SK-N-SH treated with all-trans-retinoic acid at 6 μM for 48 hours (cell line): ENCODE results near the gene ATPAF1.
"Not testable (repeated sequence)": the region's sequence is repeated elsewhere in the genome, so short reads cannot be mapped to it uniquely, and the experiment has no call there.

Experiments
- ARNTL ChIP-seq: fragments of 450-650 bp; formaldehyde crosslinking; IDR thresholded peaks from 2 replicates; pipeline ENCODE4 v1.5.0; 2020; ENCODE audit warnings: low read depth, mild to moderate bottlenecking, moderate library complexity, borderline replicate concordance
- BACH2 ChIP-seq: fragments of 250-450 bp; sonication (Bioruptor Pico); IDR thresholded peaks from 2 replicates; pipeline ENCODE4 v1.9.0; 2021; ENCODE audit warnings: mild to moderate bottlenecking, borderline replicate concordance
- ESRRG ChIP-seq: fragments of 250-450 bp; sonication (Bioruptor Pico); IDR thresholded peaks from 2 replicates; pipeline ENCODE4 v1.6.1; 2021; ENCODE audit warnings: mild to moderate bottlenecking
- ZC3H10 ChIP-seq: fragments of 250-450 bp; sonication (Bioruptor Pico); IDR thresholded peaks from 2 replicates; pipeline ENCODE4 v1.5.1; 2021; ENCODE audit warnings: mild to moderate bottlenecking, moderate library complexity
- ZFP30 ChIP-seq: fragments of 450-650 bp; formaldehyde crosslinking; IDR thresholded peaks from 2 replicates; pipeline ENCODE4 v1.5.0; 2022; ENCODE audit warnings: mild to moderate bottlenecking, moderate library complexity
- ZNF565 ChIP-seq: fragments of 450-650 bp; formaldehyde crosslinking; conservative IDR thresholded peaks from 2 replicates; pipeline ENCODE4 v1.5.0; 2020; ENCODE audit warnings: low read depth, mild to moderate bottlenecking, moderate library complexity
- ZNF70 ChIP-seq: fragments of 450-650 bp; formaldehyde crosslinking; IDR thresholded peaks from 2 replicates; pipeline ENCODE4 v1.5.0; 2020; ENCODE audit warnings: mild to moderate bottlenecking, moderate library complexity
- ZNF8 ChIP-seq: fragments of 450-650 bp; formaldehyde crosslinking; IDR thresholded peaks from 2 replicates; pipeline ENCODE4 v1.5.0; 2020; ENCODE audit warnings: mild to moderate bottlenecking, moderate library complexity
- TF ChIP-seq, protein P1 (sequence below): fragments of 250-450 bp; sonication (Bioruptor Pico); IDR thresholded peaks from 2 replicates; pipeline ENCODE4 v1.8.0; 2021; ENCODE audit warnings: low read depth, mild to moderate bottlenecking, moderate library complexity, borderline replicate concordance
- TF ChIP-seq, protein P2 (sequence below): fragments of 250-450 bp; sonication (Bioruptor Pico); IDR thresholded peaks from 2 replicates; pipeline ENCODE4 v1.8.0; 2020; ENCODE audit warnings: mild to moderate bottlenecking, moderate library complexity, borderline replicate concordance
- TF ChIP-seq, protein P3 (sequence below): fragments of 250-450 bp; sonication (Bioruptor Pico); IDR thresholded peaks from 2 replicates; pipeline ENCODE4 v1.5.1; 2020; ENCODE audit warnings: low read depth, mild to moderate bottlenecking, moderate library complexity

DNA sequence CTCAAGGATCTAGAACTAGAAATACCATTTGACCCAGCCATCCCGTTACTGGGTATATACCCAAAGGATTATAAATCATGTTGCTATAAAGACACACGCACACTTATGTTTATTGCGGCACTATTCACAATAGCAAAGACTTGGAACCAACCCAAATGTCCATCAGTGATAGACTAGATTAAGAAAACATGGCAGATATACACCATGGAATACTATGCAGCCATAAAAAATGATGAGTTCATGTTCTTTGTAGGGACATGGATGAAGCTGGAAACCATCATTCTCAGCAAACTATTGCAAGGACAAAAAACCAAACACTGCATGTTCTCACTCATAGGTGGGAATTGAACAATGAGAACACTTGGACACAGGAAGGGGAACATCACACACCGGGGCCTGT, 26.5 kb upstream of the ATPAF1 start:
- not testable (repeated sequence) for TF ChIP-seq BACH2 (CRISPR knock-in tag); ZNF565 (CRISPR knock-in tag); ZNF70 (CRISPR knock-in tag); ARNTL (CRISPR knock-in tag); ESRRG (CRISPR knock-in tag); ZNF8 (CRISPR knock-in tag); ZC3H10 (CRISPR knock-in tag); ZFP30
- TF ChIP-seq, protein P1, sequence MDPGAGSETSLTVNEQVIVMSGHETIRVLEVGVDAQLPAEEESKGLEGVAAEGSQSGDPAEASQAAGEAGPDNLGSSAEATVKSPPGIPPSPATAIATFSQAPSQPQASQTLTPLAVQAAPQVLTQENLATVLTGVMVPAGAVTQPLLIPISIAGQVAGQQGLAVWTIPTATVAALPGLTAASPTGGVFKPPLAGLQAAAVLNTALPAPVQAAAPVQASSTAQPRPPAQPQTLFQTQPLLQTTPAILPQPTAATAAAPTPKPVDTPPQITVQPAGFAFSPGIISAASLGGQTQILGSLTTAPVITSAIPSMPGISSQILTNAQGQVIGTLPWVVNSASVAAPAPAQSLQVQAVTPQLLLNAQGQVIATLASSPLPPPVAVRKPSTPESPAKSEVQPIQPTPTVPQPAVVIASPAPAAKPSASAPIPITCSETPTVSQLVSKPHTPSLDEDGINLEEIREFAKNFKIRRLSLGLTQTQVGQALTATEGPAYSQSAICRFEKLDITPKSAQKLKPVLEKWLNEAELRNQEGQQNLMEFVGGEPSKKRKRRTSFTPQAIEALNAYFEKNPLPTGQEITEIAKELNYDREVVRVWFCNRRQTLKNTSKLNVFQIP (CRISPR knock-in tag): not testable (repeated sequence)
- TF ChIP-seq, protein P2, sequence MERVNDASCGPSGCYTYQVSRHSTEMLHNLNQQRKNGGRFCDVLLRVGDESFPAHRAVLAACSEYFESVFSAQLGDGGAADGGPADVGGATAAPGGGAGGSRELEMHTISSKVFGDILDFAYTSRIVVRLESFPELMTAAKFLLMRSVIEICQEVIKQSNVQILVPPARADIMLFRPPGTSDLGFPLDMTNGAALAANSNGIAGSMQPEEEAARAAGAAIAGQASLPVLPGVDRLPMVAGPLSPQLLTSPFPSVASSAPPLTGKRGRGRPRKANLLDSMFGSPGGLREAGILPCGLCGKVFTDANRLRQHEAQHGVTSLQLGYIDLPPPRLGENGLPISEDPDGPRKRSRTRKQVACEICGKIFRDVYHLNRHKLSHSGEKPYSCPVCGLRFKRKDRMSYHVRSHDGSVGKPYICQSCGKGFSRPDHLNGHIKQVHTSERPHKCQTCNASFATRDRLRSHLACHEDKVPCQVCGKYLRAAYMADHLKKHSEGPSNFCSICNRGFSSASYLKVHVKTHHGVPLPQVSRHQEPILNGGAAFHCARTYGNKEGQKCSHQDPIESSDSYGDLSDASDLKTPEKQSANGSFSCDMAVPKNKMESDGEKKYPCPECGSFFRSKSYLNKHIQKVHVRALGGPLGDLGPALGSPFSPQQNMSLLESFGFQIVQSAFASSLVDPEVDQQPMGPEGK (CRISPR knock-in tag): not testable (repeated sequence)
- TF ChIP-seq, protein P3, sequence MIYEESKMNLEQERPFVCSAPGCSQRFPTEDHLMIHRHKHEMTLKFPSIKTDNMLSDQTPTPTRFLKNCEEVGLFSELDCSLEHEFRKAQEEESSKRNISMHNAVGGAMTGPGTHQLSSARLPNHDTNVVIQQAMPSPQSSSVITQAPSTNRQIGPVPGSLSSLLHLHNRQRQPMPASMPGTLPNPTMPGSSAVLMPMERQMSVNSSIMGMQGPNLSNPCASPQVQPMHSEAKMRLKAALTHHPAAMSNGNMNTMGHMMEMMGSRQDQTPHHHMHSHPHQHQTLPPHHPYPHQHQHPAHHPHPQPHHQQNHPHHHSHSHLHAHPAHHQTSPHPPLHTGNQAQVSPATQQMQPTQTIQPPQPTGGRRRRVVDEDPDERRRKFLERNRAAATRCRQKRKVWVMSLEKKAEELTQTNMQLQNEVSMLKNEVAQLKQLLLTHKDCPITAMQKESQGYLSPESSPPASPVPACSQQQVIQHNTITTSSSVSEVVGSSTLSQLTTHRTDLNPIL (CRISPR knock-in tag): not testable (repeated sequence)
